Stimulated activated CD8-positive, alpha-beta memory T cell treated with anti-CD3 and anti-CD28 coated beads, Interleukin-4, amount 100 ng/mL, for 24 hours (primary cell): ENCODE data around the gene MAN1B1.
A peak's percentile ranks its signal among the peaks of the same experiment; 100 is the strongest.
"Not testable (repeated sequence)": the region's sequence is repeated elsewhere in the genome, so short reads cannot be mapped to it uniquely, and the experiment has no call there.

Source experiments
- DNase-seq: peaks from one replicate; pipeline ENCODE4 v3.0.0-alpha.2; 2020; ENCODE audit warnings: low read depth

Gene MAN1B1

GRCh38 chr9:137128158-137128861 lies 41.5 kb downstream of the MAN1B1 start:
- DNase-seq, result no peak

DNA sequence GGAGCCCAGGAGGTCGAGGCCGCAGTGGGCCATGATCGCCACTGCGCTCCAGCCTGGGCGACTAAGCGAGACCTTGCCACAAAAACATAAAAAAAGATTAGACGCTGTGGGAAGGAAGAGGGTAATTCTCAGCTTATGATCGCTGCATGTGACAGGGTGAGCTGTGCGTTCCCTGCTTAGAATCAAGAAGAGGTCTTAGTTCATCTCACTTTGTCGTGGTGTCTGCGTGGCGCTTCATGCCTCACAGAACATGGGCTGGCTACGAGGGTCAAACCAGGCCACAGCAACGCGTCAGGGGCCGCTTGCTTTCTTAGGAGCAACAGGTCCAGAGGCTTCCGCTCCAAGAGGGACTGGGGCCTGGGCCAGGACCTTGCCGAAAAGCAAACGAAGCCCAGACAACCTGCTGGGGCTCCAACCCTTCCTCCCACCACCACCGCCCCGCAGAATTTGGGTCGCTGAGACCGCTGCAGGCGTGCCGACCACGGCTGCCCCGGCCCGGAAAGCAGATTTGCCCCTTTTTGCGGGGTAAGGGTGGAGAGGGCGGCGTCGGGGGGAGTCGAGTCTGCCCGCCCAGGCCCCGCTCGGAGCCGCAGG lies 42.2 kb downstream of the MAN1B1 start:
- no peak for DNase-seq

DNA sequence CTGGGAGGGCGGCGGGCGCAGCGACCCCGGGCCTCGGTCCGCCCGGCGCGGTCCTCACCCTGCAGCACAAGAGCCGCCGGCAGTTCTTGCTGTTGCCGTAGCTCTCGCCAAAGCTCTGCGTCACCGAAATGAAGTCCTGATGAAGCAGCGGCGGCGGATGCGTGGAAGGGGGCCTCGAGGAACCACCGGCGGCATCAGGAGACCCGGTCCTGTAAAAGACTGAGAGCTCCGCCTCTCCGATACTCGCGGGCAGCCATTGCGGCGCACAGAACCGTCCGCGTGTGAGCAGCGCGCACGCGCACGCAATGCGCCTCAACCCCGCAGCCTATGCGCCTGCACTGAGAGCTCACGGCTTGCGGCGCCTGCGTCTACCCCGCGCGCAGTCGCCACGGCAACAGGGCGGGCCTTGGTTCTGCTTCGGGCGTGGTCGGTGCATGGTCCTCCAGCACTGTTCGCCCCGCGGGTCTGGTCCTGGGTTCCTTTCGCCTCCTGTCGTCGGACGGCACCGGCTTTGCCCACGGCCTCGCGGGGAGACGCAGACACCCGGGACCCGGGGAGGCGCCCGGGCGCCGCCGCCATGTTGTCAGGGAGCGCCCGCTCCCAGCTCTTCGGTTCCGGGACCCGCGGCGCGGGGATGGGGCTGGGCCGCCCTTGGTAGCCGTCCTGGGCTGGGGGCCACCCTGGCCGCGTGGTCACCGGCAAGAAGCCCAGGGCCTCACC lies 42.8 kb downstream of the MAN1B1 start:
- peak; percentile 84 for DNase-seq

GRCh38 chr9:137130176-137130755 lies 43.5 kb downstream of the MAN1B1 start:
- no peak for DNase-seq

GRCh38 chr9:137134191-137134590 lies 47.4 kb downstream of the MAN1B1 start:
- no peak for DNase-seq

DNA sequence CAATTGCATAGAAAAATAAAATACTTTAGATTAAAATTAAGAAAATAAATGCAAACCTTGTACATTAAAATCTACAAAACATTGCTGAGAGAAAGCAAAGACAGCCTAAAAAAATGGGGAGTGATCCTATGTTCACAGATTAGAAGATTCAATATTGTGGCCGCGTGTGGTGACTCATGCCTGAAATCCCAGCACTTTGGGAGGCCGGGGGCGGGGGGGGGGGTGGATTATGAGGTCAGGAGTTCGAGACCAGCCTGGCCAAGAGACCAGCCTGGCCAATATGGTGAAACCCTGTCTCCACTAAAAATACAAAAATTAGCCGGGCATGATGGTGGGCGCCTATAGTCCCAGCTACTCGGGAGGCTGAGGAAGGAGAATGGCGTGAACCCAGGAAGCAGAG lies 48.4 kb downstream of the MAN1B1 start:
- DNase-seq, result not testable (repeated sequence)

- no peak for DNase-seq
These were observed 49.6 kb downstream of the MAN1B1 start for GRCh38 chr9:137136261-137136880.

DNA sequence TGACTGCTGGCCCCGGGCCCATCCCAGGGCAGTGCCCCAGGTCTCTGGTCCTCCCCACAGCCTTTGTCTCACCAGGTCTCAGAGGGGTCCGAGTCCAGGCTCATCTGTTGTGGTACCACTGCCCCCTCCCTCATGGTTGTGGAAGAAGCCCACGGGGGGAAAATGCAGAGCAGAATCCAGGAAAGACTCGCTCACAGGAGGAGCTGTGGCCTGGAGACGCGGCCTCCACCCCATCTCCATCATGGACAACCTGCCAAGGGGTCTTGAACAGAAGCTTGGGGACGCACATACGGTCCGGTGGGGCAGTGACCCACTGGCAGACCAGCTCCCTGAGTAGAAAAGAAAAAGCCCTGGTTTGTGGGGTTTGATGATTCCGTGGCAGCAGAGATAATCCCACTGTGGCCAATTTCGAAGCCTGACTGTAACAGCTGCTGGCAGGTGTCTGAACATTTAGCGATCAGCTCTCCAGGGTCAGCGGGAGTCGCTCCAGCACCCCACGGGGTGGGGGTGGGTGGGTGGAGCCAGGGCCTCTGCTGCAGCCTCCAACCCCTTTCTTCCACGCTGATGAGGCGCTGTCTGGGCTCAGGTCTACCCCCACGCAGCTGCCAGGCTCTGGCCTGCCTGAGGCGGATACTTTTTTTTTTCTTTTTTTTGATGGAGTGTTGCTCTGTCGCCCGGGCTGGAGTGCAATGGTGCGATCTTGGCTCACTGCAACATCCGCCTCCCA lies 50.3 kb downstream of the MAN1B1 start:
- DNase-seq, result no peak

DNA sequence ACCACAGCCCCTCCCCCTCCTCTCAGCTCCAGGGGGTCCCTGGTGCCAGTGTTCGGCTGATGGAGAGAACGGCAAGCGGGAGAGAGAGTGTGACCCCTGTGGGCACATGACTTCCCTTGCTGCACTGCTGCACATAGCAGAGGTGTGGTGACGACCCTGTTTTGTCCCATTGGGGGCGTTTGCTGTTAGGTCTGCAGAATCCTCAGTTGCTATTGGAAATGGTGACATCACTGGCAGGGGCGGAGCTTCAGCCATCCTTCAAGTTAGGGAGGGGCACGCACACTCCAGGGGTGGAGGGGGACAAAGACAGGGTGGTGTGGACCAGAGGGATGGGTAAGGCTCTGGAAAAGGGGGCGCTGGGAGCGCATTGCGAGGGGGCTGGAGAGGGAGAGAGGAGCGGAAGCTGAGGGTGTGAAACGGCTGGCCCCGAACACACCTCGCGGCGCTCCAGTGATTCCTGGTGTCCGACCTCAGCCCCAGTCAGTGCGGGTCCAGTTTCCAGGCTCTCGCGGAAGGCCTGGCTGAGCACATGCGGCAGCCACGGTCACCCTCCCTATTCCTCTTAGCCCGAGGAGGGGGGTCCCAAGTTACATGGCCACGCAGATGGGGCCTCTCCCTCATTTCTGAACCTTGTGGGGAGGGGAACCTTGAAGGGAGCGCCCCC lies 51.4 kb downstream of the MAN1B1 start:
- DNase-seq, result no peak

GRCh38 chr9:137138722-137139467 lies 52.1 kb downstream of the MAN1B1 start, which contains the start of gene GRIN1:
GRIN1 (plus strand) TSS chr9:137139154; CDS start chr9:137139487, 333 bp downstream.
- DNase-seq, result no peak

DNA sequence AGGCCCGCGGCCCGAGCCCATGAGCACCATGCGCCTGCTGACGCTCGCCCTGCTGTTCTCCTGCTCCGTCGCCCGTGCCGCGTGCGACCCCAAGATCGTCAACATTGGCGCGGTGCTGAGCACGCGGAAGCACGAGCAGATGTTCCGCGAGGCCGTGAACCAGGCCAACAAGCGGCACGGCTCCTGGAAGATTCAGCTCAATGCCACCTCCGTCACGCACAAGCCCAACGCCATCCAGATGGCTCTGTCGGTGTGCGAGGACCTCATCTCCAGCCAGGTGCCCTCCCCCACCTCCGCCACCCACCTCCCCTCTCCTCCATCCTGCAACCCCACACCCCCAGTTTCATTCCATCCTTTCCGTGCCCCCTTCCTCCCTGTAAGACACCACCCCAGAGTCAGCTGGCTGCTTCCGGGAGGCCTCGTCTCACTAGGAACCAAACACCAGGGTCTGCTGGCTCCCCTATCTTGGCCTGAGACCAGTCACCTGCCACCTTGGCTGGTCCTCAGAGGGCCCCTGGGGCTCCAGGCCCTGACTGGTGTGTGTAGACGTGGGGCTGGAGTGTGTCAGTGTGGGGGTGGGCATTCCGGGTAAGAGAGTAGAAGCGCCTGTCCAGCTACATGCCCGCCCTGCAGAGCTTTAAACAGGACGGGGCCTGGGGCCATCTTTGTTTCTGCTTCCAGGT lies 52.8 kb downstream of the MAN1B1 start:
- no peak for DNase-seq

GRCh38 chr9:137140151-137141012 lies 53.6 kb downstream of the MAN1B1 start:
- no peak for DNase-seq

DNA sequence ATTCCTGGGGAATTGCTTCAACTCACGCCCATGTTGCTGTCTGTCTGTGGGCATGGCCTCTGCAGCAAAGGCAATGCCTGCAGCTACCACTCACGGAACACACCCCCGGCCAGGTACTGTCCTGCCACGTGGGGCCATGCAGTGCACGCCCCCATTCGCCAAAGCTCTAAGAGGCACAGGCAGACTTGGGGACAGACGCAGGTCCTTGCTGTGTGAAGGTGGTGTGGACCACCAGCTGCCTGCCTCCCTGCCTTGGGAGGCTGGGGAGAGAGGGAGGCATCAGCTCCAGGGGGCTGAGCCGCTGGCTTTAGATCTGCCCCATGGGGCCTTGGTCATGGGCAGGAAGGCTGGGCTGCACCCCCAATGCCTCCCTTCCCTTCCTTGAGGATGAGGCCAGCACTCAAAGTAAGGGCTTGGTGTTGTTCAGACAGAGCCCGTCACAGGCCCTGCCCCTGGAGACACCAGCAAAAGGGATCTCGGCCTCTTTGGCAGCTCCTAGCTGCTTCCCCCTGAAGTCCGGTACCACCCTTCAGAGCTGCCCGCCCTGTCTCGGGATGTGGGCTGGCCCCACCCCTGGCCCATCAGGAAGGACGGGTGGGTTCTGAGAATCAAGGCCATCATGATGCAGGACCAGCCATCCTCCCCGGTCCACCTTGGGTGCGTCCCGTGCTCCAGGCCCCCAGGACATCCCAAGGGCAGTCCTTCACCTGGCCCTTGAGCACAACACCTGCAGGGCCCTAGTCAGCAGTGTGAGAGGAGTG lies 54.4 kb downstream of the MAN1B1 start:
- DNase-seq, result no peak

DNA sequence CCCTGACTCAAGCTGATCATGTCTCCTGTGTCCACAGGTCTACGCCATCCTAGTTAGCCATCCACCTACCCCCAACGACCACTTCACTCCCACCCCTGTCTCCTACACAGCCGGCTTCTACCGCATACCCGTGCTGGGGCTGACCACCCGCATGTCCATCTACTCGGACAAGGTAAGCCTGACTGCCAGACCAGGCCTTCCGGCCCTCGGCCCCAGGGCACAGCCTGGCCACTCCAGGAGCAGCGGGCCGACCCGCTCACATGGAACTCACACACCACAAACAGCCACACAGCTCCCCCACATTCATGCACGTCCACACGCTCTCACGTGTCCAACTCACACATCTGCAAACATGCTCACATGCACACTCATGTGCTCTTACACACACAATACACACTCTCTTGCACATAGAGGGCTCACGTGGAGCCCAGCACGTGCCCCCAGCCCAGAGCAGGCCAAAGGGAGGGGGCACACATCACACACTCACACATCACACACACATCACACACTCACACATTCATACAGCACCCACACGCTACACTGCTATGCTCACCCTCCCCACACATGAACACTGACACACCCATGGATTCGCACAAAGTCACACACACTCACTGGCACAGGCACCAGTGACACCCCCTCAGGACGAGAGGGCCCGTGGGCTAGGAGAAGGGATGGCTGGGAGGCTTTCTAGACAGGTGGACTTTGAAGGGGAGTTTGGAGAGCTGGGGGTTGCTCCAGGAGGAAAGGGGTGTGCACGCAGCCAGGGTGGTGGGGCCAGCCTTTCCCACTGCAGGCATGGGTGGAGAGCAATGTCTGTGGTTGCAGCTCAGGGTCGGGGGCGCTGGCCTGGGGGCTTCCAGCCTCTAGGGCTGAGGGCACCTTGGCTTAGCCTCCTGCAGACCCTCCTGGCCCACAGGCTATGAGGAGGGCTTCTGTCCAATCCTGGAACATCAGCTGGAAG lies 55.5 kb downstream of the MAN1B1 start:
- DNase-seq, result no peak

DNA sequence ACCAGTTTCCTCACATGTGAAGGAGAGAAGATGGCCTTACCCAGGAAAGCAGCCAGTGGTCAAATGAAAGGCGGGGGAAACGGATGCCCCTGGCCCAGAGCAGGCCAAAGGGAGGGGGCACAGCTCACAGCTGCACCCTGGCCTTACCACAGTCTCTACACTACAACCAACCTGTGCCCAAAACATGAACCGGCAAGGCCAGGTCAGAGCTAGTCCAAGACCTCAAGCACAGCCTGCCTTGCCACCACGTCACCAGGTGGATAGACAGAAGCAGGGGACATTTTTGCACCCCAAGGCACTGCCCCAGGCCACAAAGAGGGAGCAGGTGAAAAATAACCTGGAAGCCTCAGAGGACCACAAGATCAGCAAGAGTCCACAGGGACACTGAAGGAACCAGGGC lies 56.7 kb downstream of the MAN1B1 start:
- DNase-seq, result no peak

- no peak for DNase-seq
These were observed 59.1 kb downstream of the MAN1B1 start for GRCh38 chr9:137145731-137146526.
